ENCODE data around the gene TAOK1. TPM values are rescaled to one million over a fixed set of nuclear protein-coding genes. Genes with fewer than 3 reads are reported as not detected.

Gene TAOK1
- total RNA-seq, 1 donor = 23.4 TPM

DNA sequence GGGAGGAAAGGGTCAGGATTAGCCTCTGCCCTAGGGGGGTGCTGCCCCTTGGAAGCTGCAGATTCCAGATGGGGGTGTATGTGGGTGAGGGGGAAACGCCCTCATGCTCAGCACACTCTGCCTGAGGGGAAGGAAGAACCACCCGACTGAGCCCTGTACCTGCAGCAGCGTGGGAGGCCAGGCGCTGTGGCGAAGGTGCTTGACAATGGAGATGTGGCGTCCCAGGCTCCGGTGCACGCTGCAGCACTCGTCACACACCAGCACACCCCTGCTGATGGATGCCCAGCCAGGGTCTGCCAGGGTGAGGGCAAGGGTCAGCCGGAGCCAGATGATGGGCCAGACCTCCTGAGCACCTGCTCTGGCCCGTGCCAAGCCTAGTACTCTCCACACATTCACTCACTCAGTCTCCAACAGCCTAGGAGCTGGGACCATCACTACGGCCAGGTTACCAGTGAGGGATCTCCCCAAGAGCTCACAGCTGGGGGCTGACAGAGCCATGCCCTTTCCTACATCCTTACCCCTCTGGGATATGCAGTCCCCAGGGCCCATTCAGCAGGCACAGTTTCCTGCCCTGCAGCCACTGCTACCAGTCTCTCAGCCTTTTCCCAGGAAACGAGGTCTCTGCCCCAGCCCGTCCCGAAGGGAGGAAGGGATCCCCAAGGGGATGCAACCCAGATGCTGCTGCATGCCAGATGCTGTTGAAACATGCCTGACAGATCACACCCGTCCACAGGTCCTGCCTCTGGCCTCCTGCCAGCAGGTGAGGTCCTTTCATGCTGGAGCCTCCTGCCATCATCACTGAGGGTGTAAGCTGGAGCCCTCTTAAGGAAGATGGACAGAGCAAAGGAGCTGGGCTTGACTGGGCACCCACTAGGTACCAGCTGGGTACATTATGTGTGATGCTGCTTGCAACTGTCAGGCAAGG lies 193.4 kb downstream of the TAOK1 start:
- peaks cover 51% of the 10 kb centered on the region for H3K4me1 ChIP-seq (ENCODE audit: insufficient read depth, low read length)
- H3K9me3 ChIP-seq (ENCODE audit: low read depth, low read length) = no peaks in the 10 kb centered on the region

GRCh38 chr17:29584452-29585079 lies 194.4 kb downstream of the TAOK1 start:
- Histone ChIP-seq H3K9me3 (ENCODE audit: low read depth, low read length) (no peaks in the 10 kb centered on the region), H3K4me3 (ENCODE audit: low read length) (no peak overlapping the region), H3K4me1 (ENCODE audit: insufficient read depth, low read length) (peaks cover 52% of the 10 kb centered on the region), H3K27me3 (ENCODE audit: insufficient read depth, low read length) (no peaks in the 10 kb centered on the region)

More for the DNA sequence above, 193.4 kb downstream of the TAOK1 start:
- H3K27me3 ChIP-seq (ENCODE audit: insufficient read depth, low read length) = no peaks in the 10 kb centered on the region
- H3K4me3 ChIP-seq (ENCODE audit: low read length) = no peak overlapping the region

DNA sequence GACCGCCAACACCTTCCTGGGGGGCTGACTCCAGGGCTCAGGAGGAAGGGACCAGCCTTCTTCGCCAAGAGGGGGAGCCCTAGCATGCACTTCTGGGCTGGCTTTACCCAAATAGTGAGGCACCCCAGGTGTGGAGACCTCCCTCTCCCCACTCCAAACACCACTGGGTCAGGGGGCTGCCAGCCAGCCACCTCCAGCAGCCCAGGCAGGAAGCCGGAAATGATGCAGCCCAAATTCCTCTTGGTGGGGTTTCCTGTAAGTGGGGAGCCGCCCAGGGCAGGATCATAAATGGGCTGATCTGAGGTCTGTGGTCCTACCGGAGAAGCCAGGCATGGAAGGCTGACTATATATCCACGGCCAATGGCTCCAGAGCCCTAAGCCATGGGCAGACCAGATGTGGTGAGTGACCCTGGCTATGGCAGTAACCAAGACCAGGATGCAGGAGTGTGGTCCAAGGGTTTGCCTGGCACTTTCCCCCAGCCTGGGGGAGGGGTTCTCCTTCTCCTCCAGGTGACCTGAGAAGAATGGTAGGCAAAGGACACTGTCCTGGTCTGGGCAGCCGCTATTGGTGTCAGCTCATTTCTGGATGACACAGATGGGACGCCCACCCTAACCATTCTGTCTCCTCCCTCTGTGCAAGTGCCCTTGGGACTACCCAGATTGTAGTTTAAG lies 195.1 kb downstream of the TAOK1 start:
- Histone ChIP-seq H3K4me3 (ENCODE audit: low read length) (no peak overlapping the region), H3K4me1 (ENCODE audit: insufficient read depth, low read length) (peaks cover 58% of the 10 kb centered on the region), H3K27me3 (ENCODE audit: insufficient read depth, low read length) (no peaks in the 10 kb centered on the region), H3K9me3 (ENCODE audit: low read depth, low read length) (no peaks in the 10 kb centered on the region)

DNA sequence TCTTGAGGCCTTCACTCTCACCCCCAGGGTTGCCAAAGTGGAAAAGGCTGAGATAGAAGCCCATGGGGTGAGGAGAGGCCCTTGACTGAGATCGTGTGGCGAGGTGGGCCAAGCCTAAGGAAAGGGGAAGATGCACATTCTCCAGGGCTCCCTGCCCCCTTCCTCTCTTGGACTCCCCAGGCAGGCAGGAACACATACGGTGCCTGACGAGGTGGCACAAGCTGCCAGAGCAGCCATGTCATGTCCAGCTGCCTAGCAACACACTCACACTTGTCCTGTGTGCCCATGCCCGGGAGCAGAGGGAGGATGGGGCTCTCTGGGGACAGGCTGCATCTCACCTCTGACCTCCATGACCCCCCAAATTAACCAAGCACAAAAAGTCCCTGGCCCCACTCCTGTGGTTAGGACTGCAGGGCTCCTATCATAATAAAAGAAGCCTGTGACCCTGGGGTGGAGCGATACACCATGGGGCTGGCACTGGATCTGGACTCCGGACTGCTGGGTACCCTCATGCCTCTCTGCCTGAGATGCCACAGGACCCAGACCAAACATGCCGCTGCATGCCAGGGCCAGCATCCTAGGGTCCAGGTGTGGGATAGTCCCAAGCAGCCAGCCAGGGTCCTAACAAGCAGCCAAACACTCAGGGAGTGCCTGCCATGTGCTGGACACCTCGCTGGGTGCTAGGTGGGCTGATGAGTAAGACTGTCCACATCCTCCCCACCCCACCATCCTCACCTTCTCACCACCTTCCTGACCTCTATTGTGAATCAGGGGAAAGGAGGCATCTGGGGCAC lies 196.7 kb downstream of the TAOK1 start:
- Histone ChIP-seq H3K9me3 (ENCODE audit: low read depth, low read length) (no peaks in the 10 kb centered on the region), H3K4me3 (ENCODE audit: low read length) (no peak overlapping the region), H3K27me3 (ENCODE audit: insufficient read depth, low read length) (no peaks in the 10 kb centered on the region), H3K4me1 (ENCODE audit: insufficient read depth, low read length) (peaks cover 72% of the 10 kb centered on the region)

DNA sequence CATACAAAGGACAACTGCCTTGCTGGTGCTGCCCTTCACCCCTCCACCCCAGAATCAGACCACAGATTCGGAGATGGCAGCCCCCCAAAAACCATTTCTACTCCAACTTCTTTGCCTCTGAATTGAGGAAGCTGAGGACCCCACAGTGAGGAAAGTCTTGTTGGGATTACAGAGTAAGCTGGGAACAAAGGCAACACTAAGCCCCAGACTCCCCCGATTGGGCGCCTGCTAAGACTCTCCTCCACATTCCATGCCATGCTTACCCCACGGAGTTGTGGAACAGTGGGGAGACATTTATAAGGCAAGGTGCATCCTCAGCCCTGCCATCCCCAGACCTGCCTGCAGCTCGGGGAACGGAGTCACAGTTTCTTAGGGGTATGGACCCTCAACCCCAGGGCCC lies 197.4 kb downstream of the TAOK1 start:
- Histone ChIP-seq H3K9me3 (ENCODE audit: low read depth, low read length) (no peaks in the 10 kb centered on the region), H3K27me3 (ENCODE audit: insufficient read depth, low read length) (no peaks in the 10 kb centered on the region), H3K4me1 (ENCODE audit: insufficient read depth, low read length) (peaks cover 79% of the 10 kb centered on the region), H3K4me3 (ENCODE audit: low read length) (no peak overlapping the region)

- Histone ChIP-seq H3K27me3 (ENCODE audit: insufficient read depth, low read length) (no peaks in the 10 kb centered on the region), H3K4me1 (ENCODE audit: insufficient read depth, low read length) (peaks cover 82% of the 10 kb centered on the region), H3K9me3 (ENCODE audit: low read depth, low read length) (no peaks in the 10 kb centered on the region), H3K4me3 (ENCODE audit: low read length) (peak overlapping the region; percentile 58)
Observed at GRCh38 chr17:29588017-29588561, 197.9 kb downstream of the TAOK1 start.

GRCh38 chr17:29588562-29589411 lies 198.6 kb downstream of the TAOK1 start:
- peaks cover 85% of the 10 kb centered on the region for H3K4me1 ChIP-seq (ENCODE audit: insufficient read depth, low read length)
- H3K9me3 ChIP-seq (ENCODE audit: low read depth, low read length) = no peaks in the 10 kb centered on the region
- no peaks in the 10 kb centered on the region for H3K27me3 ChIP-seq (ENCODE audit: insufficient read depth, low read length)
- peak overlapping the region; percentile 58 for H3K4me3 ChIP-seq (ENCODE audit: low read length)

DNA sequence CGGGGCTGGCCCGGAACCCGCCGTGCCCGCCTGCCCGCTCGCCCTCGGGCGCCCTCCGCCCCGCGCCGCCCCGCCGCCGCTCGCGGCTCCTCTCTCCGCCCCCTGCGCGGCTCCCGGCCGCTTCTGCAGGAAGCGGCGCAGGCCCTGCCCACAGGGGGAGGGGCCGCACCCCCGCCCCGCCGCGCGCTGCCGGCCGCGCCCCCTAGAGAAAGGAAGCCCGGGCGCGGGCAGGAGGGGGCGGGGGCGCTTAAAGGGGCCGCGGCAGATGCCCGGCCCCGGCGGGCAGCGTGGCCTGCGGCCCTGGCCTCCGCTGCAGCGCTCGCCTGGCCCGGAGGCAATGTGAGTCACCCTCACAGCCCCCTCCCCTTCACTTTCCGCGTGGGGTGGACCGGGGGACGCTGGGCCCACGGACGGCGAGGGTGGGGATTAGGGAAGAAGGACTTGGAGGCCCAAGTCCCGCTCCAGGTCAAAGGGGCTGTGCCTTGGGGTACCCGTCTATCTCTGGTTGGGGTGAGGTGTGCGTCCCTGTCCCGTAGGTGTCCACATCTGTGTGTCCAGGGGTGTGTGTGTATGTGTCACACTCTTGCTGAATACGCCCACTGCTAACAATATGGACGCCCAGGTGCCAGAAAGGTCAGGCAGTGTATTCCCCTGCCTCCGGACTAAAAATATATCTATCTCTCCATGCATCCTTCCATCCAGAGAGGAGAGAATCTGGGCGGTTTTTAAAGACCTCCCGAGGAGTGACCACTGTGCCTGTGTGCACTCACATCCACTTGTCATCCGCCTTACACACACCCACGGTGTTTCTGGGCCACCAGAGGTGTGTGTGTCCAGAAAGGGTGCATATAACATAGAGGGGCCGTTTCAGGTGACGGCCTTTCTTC lies 199.6 kb downstream of the TAOK1 start, which contains the start of gene GIT1:
TSS of gene GIT1 (minus strand) at position 125 of the 887 bp plus-strand sequence. CDS start 270 bp downstream, outside the sequence.
- Histone ChIP-seq H3K4me1 (ENCODE audit: insufficient read depth, low read length) (peaks cover 81% of the 10 kb centered on the region), H3K4me3 (ENCODE audit: low read length) (peak within 1 kb of the TSS; percentile 58), H3K27me3 (ENCODE audit: insufficient read depth, low read length) (peaks cover 5% of the 10 kb centered on the region), H3K9me3 (ENCODE audit: low read depth, low read length) (no peaks in the 10 kb centered on the region)

GRCh38 chr17:29590411-29591145 lies 200.4 kb downstream of the TAOK1 start:
- Histone ChIP-seq H3K4me3 (ENCODE audit: low read length) (no peak overlapping the region), H3K4me1 (ENCODE audit: insufficient read depth, low read length) (peaks cover 73% of the 10 kb centered on the region)

GRCh38 chr17:29591146-29591736 lies 201.1 kb downstream of the TAOK1 start:
- Histone ChIP-seq H3K9me3 (ENCODE audit: low read depth, low read length) (no peaks in the 10 kb centered on the region), H3K4me1 (ENCODE audit: insufficient read depth, low read length) (peaks cover 67% of the 10 kb centered on the region), H3K4me3 (ENCODE audit: low read length) (no peak overlapping the region), H3K27me3 (ENCODE audit: insufficient read depth, low read length) (peaks cover 5% of the 10 kb centered on the region)

More at GRCh38 chr17:29590411-29591145, 200.4 kb downstream of the TAOK1 start:
- no peaks in the 10 kb centered on the region for H3K9me3 ChIP-seq (ENCODE audit: low read depth, low read length)
- H3K27me3 ChIP-seq (ENCODE audit: insufficient read depth, low read length) = peaks cover 5% of the 10 kb centered on the region

DNA sequence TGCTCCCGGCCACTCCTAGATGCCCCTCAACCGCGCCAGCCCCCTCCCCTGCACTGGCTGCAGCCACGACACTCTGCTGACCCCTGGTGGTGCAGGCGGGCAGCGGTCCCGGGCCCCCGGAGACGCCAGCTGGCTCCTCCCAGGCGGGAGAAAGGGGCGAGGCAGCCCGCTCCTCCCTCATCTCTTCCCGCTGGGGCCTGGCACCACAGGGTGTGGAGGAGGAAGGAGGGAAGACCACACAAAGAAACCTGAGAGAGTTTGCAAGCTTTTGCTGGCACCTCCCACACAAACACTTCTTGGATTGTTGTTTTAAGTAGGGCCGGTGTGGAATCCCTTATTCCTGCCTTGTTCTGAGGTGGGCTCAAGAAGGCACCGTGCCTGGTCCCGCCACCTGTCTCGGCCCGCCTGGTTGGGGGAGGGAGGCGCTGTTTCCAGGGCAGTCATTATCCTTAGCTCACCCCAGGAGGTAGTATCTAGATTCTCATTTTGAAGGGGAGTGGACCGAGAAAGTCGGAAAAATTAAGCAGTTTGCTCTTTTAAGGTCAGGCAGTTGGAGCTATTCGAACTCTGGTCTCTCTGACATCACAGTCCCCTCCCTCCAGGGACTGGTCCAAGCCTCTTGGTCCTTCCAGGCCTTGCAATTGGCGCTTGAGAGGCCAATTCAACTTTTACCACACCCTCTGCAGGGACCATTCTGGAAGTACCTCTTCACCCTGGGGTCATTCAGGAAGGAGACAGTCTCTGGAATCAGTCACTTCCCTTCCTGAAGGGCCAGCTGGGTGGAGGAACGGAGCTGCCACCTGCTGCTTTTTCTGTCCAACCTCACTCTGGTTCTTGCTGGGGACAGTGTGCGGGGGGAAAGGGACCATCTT lies 201.8 kb downstream of the TAOK1 start:
- peaks cover 59% of the 10 kb centered on the region for H3K4me1 ChIP-seq (ENCODE audit: insufficient read depth, low read length)
- peaks cover 5% of the 10 kb centered on the region for H3K27me3 ChIP-seq (ENCODE audit: insufficient read depth, low read length)
- H3K4me3 ChIP-seq (ENCODE audit: low read length) = no peak overlapping the region
- H3K9me3 ChIP-seq (ENCODE audit: low read depth, low read length) = no peaks in the 10 kb centered on the region

Data from mononuclear cell (primary cell).